Epithelial cell of prostate (primary cell): Measurements from ENCODE around the gene PGLYRP2.
A peak's percentile ranks its signal among the peaks of the same experiment; 100 is the strongest.

Source experiments
- DNase-seq: peaks from one replicate; pipeline ENCODE4 v3.0.0-alpha.2; 2011; ENCODE audit warnings: low read depth, low spot score
- H3K27ac ChIP-seq: fragments of 450-650 bp; 2 replicates; pipeline ENCODE4 v1.5.1; 2017; ENCODE audit warnings: mild to moderate bottlenecking

The PGLYRP2 gene

DNA sequence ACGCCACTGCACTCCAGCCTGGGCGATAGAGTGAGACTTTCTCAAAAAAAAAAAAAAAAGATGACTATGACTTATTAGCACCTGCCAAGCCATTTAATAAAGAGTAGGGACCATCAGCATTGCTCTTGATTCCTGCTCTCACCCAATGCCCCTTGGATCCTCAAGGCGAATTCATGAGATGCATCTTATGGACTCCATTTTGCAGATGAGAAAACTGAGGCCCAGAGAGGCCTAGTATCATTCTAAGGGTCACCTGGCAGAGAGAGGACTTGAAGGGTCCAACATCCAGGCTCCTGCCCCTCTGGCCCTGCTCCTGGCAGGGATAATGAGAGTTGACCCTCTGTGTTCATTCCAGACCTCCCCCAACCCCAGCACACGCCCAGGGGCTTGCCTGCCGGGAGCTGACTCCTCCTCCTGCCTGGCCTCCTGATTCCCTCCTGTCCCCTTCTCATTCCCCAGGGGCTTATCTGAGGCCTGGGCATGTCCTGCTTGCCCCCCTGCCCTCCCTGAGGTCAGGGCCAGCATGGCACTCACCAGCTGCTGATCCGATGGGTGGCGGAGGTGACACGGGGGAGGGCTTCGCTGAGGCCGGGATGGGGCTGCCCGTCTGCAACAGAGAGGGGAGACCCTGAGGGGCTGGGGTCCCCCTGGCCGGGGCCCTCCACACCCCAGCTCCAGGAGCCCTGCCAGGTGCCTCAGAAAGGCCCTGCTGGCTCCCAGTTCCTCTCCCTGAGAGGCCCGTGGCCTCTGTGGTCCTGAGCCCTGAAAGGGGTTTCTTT is 37.0 kb downstream of the PGLYRP2 start:
- no peak for DNase-seq
- no peak overlapping the region for H3K27ac ChIP-seq

DNA sequence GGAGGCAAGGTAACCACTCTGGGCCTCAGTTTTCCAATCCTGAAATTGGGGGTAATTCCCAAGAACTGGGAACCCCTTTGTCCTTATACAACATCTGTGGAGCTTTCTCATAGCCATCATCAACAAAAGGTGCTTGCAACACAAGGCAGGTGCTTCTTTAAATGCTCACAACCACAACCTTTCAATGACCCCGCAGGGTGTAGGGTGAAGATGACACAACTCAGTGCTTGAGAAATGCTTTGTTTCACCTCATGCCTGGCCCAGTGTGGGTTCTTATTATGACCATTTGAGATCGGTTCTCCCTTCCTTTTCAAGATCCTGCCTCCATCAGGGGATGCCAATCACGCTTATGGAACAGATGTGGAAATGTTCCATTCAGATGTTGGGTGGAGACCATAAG is 38.0 kb downstream of the PGLYRP2 start:
- no peak overlapping the region for H3K27ac ChIP-seq
- DNase-seq: no peak

DNA sequence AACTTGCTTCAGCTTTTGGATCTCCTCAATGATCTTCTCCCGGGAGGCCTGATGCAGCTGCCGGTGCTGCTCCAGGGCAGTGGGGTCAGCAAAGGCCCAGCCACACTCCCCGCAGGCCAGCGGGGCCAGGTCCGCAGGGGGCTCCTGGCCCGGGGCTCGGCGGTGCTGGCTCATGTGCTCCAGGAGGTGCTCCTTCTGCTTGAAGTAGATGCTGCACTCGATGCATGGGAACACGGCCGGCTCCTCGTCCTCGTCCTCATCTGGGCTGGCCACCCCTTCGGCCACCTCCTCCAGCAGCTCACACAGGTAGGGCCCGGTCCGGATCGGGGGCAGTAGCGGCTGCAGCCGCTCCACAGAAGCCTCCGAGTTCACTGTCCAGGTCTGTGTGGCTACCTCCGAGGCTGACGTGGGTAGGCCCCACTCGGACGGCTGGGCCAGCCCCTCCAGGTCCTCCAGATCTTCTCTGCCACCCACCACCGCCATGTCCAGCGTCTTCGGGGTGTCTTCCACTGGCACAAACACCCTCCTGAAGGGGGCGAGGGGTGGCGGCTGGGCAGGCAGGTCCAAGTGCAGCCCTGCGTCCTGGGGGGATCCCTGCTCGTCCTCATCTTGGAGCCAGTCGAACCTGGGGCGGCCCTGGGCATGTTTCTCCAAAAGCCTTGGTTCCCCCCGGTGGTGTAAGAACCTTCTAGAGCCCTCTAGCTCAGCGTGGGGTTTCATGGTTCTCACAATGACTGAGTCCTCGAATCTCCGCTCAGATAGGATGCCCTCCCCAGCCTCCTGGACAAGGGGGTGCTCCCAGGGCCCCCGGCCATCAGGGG is 39.3 kb downstream of the PGLYRP2 start:
- no peak overlapping the region for H3K27ac ChIP-seq
- DNase-seq: no peak

DNA sequence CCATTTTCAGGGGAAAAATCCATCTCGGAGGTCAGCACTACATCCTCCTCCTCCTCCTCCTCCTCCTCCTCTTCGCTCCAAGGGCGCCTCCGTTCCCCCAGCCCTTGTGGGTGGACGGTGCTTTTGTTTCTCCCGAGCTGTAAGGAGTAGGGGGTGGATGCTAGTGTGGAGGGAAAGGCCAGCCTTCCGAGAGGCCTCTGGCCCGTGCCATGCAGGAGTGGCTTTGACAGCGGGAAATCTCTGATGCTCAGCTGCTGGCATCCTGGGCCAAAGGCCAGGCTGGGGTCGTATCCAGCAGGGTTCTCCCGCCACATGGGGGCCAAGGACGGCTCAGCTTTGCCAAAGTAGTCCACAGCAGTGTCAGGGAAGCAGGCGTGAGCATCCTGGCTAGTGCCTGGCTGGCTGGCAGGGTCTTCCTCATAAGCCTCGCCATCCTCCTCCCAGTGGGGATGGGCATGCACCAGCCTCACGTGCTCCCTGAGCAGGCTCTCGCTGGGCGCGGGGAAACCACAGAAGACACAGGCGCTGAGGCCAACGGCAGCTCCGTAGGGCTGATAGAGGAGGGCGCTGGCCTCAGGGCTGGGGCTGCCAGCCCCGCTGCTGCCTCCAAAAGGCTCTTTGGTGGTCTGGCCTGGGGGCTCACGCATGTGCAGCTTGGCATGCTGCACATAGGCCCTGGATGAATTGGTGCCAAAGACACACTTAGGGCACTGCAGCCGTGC is 40.1 kb downstream of the PGLYRP2 start:
- no peak overlapping the region for H3K27ac ChIP-seq

DNA sequence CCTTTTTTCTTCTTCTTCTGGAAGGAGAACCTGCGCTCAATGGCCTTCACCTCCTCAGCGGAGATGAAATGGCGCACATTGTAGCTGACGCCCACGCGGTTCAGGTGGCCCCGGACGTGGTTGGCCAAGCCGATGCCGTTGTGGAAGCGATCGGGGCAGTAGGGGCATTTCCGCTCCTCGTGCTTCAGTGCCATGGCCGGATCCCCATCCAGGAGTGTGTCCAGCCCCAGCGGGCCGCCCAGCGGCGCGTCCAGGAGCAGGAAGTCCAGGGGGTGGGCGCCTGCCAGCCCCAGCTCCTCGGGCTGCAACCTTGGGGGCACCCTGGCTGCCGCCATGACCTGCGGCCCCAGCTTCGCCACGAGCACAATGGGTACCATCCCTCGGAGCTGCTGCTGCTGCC is 40.7 kb downstream of the PGLYRP2 start:
- DNase-seq: no peak
- H3K27ac ChIP-seq: no peak overlapping the region

More for the DNA sequence above, 40.1 kb downstream of the PGLYRP2 start:
- DNase-seq: no peak

DNA sequence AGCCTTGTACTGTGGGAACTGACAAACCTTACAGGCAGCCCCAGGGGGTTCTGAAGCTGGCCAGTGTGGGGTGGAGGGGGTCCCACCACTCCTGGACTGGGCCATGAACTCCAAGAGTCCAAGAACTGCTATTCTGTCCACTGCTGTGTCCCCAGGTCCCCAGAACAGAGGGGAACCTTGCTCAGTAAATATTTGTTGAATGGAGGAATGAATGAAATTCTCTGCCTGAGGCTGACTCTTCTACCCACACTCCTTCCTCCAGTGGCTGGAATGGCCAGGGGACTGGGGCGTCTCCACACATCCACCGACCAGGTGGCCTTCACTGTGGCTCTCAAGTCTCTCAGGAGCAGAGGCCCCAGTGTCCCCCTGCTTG is 41.2 kb downstream of the PGLYRP2 start:
- no peak overlapping the region for H3K27ac ChIP-seq
- DNase-seq: no peak

DNA sequence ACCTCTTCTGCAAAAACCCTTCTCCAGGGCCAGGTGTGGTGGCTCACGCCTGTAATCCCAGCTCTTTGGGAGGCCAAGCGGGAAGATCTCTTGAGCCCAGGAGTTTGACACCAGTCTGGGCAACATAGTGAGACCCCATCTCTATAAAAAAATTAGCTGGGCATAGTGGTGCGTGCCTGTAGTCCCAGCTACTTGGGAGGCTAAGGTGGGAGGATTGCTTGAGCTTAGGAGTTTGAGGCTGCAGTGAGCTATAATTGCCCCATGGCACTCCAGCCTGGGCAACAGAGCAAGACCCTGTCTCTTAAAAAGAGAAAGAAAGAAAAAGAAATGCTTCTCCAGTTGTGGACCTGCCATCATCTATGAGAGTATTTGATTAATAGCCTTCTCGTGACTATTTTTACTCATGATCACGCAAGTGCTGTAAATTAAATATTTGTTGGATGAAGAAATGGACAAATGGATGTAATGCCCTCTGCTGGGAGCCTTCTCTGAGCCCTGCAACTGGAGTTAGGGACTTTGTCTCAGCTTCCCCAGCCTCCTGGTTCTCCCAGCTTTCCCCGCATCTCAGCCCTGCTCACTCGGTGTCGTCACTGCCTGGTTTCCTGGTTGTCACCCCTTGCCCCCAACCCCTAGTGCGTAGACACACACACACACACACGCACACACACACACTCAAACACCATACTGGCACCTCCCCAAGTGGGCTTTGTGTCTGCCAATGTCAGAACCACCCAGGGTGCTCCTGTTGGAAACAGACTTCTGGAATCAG is 41.8 kb downstream of the PGLYRP2 start:
- DNase-seq: no peak
- H3K27ac ChIP-seq: no peak overlapping the region

DNA sequence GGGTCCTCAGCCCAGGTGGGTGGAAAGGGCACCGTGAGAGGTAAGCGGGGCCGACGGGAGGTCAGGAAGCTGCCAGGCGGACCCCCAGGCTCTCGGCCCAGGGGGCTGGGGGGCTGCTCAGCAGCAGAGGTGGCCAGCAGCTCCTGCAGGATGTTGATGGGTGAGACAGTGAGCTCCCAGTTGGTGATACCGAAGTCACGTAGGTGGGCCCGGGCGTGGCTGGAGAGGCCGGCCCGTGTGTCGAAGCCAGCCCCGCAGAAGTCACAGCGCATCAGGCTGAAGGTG is 42.5 kb downstream of the PGLYRP2 start:
- no peak for DNase-seq
- H3K27ac ChIP-seq: no peak overlapping the region

DNA sequence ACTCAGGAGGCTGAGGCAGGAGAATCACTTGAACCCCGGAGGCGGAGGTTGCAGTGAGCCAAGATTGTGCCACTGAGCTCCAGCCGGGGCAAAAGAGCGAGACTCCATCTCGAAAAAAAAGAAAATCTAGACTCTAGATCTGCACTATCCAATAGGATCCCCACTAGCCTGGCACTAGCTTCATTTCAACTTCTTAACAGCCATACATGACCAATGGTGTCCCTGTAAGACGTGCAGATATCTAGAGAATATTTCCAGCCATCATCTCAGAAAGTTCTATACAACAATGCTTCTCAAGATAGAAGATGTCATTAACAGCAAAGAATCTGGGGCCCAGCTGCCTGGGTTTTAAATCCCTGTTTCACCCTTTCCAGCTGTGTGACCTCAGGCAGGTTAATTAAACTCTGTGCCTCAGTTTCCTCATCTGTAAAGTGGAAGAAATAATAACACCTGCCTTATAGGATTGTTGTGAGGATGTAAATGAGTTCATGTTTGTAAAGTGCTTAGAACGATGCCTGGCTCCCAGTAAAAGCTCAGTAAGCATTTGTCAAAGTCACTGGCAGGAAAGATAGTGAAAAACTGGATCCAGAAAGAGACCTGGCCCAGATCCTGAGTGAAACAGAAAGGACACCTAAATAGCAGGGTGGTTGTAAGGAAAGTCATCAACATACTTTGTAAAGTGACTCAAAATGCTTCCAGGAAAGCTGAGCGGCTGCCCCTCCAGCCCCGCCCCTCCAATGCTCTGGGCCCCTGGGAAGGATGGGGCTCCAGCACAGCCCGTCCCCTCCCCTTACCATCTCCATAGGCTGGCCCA is 43.1 kb downstream of the PGLYRP2 start:
- no peak overlapping the region for H3K27ac ChIP-seq
- DNase-seq: no peak

DNA sequence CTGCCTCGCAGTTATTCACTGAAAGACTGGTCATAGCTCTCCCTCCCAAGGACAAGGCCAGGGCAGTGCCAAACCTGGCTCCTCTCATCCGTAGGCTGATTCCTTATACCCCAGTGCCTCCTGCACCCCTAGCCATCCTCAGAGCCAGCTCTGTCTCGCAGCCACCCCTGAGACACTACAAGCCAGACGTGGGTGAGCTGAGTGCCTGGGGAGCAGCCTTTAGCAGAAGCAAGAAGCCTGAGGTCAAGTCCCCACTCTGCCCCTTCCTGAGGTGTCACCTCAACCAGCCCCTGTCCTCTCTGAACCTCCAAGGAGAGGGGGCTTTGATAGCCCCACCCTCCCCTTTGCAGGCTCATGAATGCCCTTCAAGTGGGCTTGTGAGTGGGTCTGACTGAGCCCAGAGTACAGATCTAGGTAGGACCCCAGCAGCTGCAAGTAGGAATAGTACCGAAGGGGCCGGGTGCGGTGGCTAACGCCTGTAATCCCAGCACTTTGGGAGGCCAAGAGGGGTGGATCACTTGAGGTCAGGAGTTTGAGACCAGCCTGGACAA is 45.7 kb downstream of the PGLYRP2 start:
- no peak for DNase-seq
- H3K27ac ChIP-seq: no peak overlapping the region

DNA sequence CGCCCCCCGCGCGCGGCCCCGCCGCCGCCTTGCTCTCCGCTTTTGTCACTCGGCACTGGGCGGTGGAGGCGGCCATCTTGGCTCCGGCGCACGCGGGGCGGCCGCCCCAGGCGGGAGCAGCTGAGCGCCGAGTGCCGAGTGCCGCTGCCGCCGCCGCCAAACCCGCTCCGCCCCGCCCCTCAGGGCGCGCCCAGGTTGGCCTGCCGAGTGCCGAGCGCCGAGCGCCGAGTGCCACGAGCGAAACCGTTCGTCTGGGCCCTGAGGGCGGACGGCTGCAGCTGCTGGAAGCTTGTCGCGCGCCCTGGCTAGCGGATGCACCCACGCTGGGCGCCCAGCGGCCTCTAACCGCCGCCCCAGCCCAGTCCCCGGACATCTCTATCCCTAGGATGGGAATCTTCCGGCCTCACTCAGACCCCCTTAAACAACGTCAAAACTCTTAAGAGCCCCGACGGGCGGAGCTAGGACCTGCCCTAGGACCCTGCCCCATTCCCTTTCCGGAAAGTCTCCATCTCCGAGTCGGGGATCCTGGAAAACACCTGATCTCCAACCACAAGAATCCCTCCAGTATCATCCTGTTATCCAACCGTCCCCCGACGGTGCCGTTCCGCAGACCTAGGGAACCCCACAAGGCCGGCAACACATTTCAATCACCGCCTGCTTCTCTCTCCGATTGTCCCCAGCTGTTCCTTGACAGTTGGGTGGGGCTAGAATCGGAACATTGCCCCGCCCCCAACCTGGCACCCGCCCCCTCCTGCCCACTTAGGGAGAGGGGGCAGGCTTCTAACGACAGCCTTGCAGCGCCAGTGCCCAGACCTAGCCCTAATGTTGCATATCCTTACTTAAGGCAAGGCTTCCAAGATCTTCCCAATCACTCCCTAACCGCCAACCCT is 46.4 kb downstream of the PGLYRP2 start:
- H3K27ac ChIP-seq: no peak overlapping the region

DNA sequence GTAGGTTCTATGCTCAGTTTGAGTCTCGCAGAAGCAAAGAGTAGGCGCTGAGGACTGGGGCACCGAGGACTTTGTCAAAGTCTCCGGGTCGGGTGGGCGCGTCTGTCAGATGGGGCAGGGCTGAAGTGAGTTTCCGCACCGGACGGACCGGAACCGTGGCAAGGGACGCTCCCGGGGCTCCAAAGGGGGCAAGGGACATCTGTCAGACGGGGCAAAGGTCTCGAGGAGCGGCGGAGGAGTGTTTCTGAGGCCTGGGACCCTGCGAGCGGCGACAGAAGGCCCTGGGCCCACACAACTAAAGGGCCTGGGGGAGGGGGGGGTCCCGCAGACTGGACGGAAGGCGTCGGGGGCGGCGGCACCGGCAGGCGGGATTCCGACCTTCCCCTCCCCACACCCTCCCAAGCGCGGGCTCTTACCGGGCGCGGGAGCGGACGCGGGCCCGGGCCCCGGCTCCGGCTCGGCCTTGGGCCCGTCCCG is 47.2 kb downstream of the PGLYRP2 start:
- H3K27ac ChIP-seq: peak overlapping the region; percentile 22
- DNase-seq: no peak

More for the DNA sequence above, 46.4 kb downstream of the PGLYRP2 start:
- DNase-seq: peak; percentile 44

DNA sequence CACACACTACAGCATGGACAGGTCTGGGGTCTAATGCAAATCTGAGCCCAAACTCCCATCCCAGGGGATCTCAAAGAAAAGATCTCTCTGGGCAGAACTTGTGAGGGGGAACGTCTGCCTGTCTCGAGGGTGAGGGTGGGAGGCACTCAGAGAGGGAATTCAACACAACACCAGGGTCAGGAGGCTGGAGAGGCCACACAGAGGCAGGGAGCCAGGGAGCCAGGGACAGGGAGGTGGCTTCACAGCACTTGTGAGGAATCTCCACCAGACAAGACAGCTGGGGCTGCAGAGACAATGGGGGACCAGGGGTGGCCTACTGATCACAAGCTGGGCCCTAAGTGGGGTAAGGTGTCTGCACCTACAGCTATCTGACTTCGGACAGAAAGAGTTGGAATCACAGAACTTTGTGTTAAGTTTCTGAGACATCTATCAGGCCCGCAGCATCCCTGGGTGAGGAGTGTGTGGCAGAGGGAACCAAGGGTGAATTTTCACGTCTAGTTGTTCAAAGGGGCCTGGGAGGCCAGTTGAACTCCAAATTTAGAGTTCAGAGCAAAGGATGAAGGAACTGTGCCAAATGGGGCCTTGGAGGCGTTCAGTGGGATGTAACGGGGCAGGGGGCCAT is 47.8 kb downstream of the PGLYRP2 start:
- no peak for DNase-seq
- peak overlapping the region; percentile 22 for H3K27ac ChIP-seq

DNA sequence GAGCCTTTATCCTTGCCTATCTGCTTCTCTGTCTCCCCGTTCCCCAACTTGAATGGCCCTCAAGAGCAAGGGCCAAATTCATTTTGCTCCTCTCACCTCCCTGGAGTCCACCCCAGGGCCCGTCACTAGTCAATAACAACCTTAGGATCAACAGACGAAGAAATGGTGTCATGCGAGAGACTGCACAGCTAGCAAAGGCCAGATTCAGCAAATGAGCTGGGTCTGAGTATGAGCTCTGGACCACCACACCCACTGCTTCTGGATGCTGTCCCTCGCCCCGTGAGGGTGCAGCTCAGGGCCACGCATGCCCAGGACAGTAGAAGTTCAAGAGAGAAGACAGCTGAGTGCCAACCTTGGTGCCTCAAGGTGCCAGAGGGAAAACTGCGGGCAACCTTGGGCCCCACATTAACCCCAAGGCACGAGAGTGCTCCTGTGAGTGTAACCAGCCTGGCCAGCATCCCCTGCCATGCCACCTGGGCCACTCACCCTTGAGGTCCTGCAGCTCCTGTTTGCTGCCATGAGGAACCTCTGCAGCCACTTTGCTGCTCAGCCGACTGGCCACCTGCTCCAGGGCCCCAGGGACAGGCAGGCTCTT is 48.7 kb downstream of the PGLYRP2 start:
- H3K27ac ChIP-seq: no peak overlapping the region
- no peak for DNase-seq

DNA sequence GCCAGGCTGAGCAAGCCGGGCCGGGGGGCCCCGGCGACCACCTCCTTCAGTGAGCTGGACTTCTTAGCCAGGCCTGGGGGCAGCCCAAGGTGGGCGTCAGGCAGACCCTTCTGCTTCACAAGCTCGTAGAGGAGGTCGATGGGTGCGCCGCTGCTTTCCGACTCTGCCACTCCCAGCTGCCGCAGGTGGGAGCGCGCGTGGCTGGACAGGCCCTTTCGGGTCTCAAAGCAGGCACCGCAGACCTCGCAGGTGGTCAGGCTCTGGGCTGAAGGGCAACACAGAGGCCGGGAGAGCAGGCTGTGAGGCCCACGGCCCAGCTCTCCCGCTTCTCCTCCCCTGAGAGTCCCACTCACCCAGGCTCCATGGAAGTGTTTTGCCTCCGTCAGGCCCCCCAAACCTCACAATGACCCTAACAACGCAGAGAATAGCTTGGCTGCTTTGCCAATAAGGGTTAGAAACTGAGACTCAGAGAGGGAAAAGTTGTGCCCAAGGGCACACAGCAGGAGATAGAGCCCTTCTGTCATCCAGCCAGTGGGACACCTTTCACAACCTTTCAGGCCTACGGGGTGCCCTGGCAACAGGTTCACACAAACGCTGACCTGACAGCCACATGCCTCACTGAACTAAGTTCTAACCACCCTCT is 49.4 kb downstream of the PGLYRP2 start:
- no peak overlapping the region for H3K27ac ChIP-seq

DNA sequence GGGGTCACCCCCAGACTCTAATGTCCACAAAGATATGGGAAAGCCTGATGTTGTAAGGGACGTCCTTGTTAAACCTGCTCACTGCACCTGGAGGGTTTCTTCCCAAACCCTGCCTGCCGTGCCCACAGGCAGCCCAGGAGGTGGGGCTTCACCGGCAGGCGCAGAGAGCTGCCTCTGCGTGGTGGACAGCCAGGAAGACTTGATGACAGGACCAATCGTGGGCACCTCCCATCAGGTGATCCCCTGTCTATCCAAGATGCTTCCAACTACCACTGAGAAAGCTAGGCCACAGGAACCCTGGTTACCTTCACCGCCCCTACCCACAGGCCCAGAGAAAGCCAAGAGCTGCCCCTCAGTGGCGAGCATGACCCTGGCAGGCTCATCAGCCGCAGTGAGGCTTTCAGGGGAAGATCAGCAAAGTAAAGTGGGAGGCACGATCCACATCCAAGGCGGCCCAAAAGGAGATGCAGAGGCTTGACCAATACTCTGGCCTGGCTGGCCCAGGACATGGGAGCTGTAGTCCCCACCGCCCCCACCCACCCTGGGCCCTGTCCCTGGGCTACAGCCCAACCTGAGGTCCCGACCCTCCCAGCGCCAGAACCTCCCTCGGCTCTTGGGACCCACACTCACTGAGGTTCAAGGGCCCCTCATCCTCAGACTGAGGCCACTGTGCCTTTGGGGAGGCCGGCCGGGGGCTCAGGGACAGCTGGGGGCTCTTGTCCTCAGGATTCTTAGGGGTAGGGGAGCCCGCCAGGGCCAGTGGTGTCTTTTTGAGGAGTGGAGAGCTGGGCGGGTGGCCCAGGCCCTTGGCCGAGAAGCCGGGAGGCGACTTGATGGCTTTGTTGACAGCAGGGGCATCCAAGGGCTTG is 50.1 kb downstream of the PGLYRP2 start:
- DNase-seq: no peak
- H3K27ac ChIP-seq: no peak overlapping the region

More for the DNA sequence above, 49.4 kb downstream of the PGLYRP2 start:
- DNase-seq: no peak
